SK-N-MC (cell line): Measurements from ENCODE around the gene ABCD2.

Source experiments
- EZH2 ChIP-seq: fragments of 200-600 bp; sonication (generic); IDR thresholded peaks from one replicate; pipeline ENCODE4 v1.6.1; 2017; ENCODE audit warnings: antibody characterized with exemption
- POLR2AphosphoS5 ChIP-seq: IDR thresholded peaks from 2 replicates; pipeline ENCODE4 v1.6.1; 2012; ENCODE audit warnings: mild to moderate bottlenecking, low read depth, low read length, borderline replicate concordance

DNA sequence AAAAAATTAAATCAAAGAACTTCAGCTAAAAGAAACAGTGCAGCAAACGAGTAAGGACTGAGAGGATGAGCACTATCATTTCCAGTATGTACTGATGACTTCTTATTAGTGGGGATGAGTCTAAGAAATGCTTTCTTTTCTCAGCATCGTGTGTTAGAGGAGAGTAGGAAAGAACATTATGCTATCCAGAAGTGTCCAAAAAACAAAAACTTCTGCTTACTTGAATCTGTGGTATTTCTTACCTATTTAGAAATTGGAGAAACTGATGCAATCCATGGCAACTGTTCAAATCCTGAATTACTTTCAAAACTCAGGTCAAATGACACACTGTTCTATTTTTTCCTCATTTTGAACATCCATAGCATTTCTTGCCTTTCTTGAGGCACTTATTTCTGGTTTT, 23.7 kb downstream of the ABCD2 start:
- TF ChIP-seq EZH2 (no peak), POLR2AphosphoS5 (no peak)
